ENCODE results near the gene CACNA2D2. TPM values are rescaled to one million over a fixed set of nuclear protein-coding genes. Genes with fewer than 3 reads are reported as not detected.
A peak's percentile ranks its signal among the peaks of the same experiment; 100 is the strongest.

CACNA2D2 gene
- total and polyA plus RNA-seq, 2 of the 8 experiments (the other 6 are each of a cell fraction or from before 2014, with no cell fraction given), result 14.1 to 25.0 TPM

DNA sequence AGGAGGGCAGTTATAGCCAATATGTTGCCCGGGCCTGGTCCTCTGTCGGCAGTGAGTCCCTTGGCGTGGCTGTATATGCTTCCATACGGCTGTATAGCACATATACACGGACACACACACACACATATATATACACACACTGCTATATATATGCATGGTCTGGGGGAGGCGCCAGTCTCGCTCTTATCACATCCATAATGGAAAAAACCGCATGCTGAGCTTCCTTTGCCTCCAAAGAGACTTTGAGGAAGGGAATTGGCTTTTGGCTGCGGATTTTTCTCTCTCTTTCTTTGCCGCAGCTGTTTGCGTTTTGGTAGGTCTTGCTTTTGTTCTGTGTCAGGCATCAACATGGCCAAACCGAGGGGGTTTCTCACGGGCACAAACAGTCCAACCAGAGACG, 132.8 kb downstream of the CACNA2D2 start:
- H3K14ac ChIP-seq (ENCODE audit: insufficient read length), result no peak overlapping the region
- H2AFZ ChIP-seq (ENCODE audit: low read length), result no peak overlapping the region
- H3K27me3 ChIP-seq (replicated peaks in 1 of 4; ENCODE audit: control insufficient read depth in 3 of 4, extremely low read depth in 1 of 4, insufficient read depth in 3 of 4, low read length in 3 of 4), result no peaks in the 10 kb centered on the region; a peak in 2 of 7 replicates
- no peak for DNase-seq (ENCODE audit: low read depth in 1 of 2, low spot score in 2 of 2)
- no peak overlapping the region for H3K23ac ChIP-seq (ENCODE audit: insufficient read length)
- CTCF ChIA-PET (ENCODE audit: partially characterized antibody), result interaction anchor here (0.6 to 5.5 kb wide), 32 partner anchors 9 to 225 kb away, joined by 3 to 52 read pairs (median 5); partner anchors contain the start of genes CYB561D2 and NPRL2
- 80% methylated on average over 14 of the region's 14 CpGs; no CpG with 5 or more reads in 1 of the 2 experiments for WGBS, 2 experiments (ENCODE audit: extremely low coverage in 1 of 2, insufficient coverage in 1 of 2, insufficient read length in 1 of 2, insufficient replicate concordance in 2 of 2, low coverage in 1 of 2, low lambda C conversion rate in 2 of 2, missing lambda C conversion rate in 1 of 2)
- H2BK20ac ChIP-seq (ENCODE audit: low read length), result no peak overlapping the region
- H4K91ac ChIP-seq (replicated peaks; ENCODE audit: insufficient read length, low read length), result peak overlapping the region; percentile 86
- no peak overlapping the region for H3K27ac ChIP-seq (ENCODE audit: low read depth, low read length)
- H3K4me1 ChIP-seq (replicated peaks in 1 of 4; ENCODE audit: control insufficient read depth in 3 of 4, insufficient read depth in 4 of 4, low read length in 3 of 4), result peaks cover 0 to 32% (median 23%) of the 10 kb centered on the region in 4 experiments; a peak in 6 of 7 replicates
- no peaks in the 10 kb centered on the region for H4K20me1 ChIP-seq (replicated peaks in 1 of 2; ENCODE audit: control insufficient read depth in 1 of 2, insufficient read depth in 2 of 2, low read length in 2 of 2)
- TF ChIP-seq, protein P1, sequence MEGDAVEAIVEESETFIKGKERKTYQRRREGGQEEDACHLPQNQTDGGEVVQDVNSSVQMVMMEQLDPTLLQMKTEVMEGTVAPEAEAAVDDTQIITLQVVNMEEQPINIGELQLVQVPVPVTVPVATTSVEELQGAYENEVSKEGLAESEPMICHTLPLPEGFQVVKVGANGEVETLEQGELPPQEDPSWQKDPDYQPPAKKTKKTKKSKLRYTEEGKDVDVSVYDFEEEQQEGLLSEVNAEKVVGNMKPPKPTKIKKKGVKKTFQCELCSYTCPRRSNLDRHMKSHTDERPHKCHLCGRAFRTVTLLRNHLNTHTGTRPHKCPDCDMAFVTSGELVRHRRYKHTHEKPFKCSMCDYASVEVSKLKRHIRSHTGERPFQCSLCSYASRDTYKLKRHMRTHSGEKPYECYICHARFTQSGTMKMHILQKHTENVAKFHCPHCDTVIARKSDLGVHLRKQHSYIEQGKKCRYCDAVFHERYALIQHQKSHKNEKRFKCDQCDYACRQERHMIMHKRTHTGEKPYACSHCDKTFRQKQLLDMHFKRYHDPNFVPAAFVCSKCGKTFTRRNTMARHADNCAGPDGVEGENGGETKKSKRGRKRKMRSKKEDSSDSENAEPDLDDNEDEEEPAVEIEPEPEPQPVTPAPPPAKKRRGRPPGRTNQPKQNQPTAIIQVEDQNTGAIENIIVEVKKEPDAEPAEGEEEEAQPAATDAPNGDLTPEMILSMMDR (IDR thresholded peaks at IDR 0.05; ENCODE audit: control extremely low read depth in 1 of 3, insufficient read depth in 1 of 3, low read depth in 1 of 3, low read length in 3 of 3), result peak in 1 of 3 experiments; percentile 34; a peak in 1 of 4 replicates
- TF ChIP-seq RBBP5 (IDR thresholded peaks at IDR 0.05; ENCODE audit: borderline replicate concordance, low read depth, low read length) (no peak), RAD21 (IDR thresholded peaks at IDR 0.05 in 1 of 2, conservative IDR thresholded peaks at IDR 0.05 in 1 of 2; ENCODE audit: low read depth in 2 of 2, low read length in 2 of 2) (peak; percentile 41 to 44; a peak in 3 of 4 replicates), EZH2 (IDR thresholded peaks at IDR 0.05; ENCODE audit: low read depth, low read length, severe bottlenecking) (no peak), CTBP2 (IDR thresholded peaks at IDR 0.05; ENCODE audit: borderline replicate concordance, insufficient read depth, insufficient read length, low read length) (no peak), CBX5 (IDR thresholded peaks at IDR 0.05; ENCODE audit: low read depth, low read length) (no peak)
- TF ChIP-seq, protein P2, sequence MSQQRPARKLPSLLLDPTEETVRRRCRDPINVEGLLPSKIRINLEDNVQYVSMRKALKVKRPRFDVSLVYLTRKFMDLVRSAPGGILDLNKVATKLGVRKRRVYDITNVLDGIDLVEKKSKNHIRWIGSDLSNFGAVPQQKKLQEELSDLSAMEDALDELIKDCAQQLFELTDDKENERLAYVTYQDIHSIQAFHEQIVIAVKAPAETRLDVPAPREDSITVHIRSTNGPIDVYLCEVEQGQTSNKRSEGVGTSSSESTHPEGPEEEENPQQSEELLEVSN (IDR thresholded peaks at IDR 0.05), result peak; percentile 30; the same call in 1 of the 2 replicates
- H3K4me3 ChIP-seq (ENCODE audit: extremely low read depth in 1 of 4, insufficient read depth in 2 of 4, low read depth in 3 of 4, low read length in 4 of 4), result no peak overlapping the region
- H2AK5ac ChIP-seq (ENCODE audit: low read depth, low read length), result 0 out of 2 replicates have a peak overlapping the region, but pooled peaks have one; percentile 72
- H2BK12ac ChIP-seq (ENCODE audit: low read depth, low read length), result 0 out of 2 replicates have a peak overlapping the region, but pooled peaks have one; percentile 75
- H4K8ac ChIP-seq (ENCODE audit: extremely low read depth, insufficient read depth, low read length), result no peak overlapping the region
- peak overlapping the region; percentile 87; the same call in 1 of the 2 replicates for H3K18ac ChIP-seq (ENCODE audit: extremely low read depth, low read length)
- no peak overlapping the region for H2BK120ac ChIP-seq (replicated peaks; ENCODE audit: low read depth, low read length)
- no peaks in the 10 kb centered on the region for H3K79me2 ChIP-seq (ENCODE audit: control insufficient read depth in 1 of 2, insufficient read depth in 2 of 2, low read length in 2 of 2)
- H3K23me2 ChIP-seq (ENCODE audit: low read depth, low read length), result peaks cover 4% of the 10 kb centered on the region; the same call in 1 of the 2 replicates
- FAIRE-seq, result no peak
- H3K79me1 ChIP-seq (ENCODE audit: low read depth, low read length), result 0 out of 2 replicates have a peak, but pooled peaks cover 2% of the 10 kb centered on the region
- no peaks in the 10 kb centered on the region for H3K36me3 ChIP-seq (ENCODE audit: control insufficient read depth in 2 of 4, insufficient read depth in 4 of 4, low read length in 3 of 4)
- H3K9ac ChIP-seq (replicated peaks in 1 of 4; ENCODE audit: extremely low read depth in 1 of 4, low read depth in 3 of 4, low read length in 3 of 4), result no peak overlapping the region
- no peak overlapping the region for H3K4ac ChIP-seq (replicated peaks; ENCODE audit: insufficient read length, low read depth, low read length)
- no peaks in the 10 kb centered on the region for H3K9me3 ChIP-seq (ENCODE audit: insufficient read depth in 2 of 2, low read depth in 1 of 2, low read length in 1 of 2)
- no peak overlapping the region for H4K5ac ChIP-seq (ENCODE audit: insufficient read length, low read depth, low read length)
- H3K4me2 ChIP-seq (ENCODE audit: insufficient read depth in 1 of 2, low read depth in 2 of 2, low read length in 2 of 2), result no peak overlapping the region
- POLR2A ChIA-PET (ENCODE audit: partially characterized antibody), result interaction anchor here (0.8 to 1.9 kb wide), 7 partner anchors 10 to 168 kb away, joined by 3 to 7 read pairs (median 5); partner anchors contain the start of genes CYB561D2 and NPRL2
- H2BK5ac ChIP-seq (ENCODE audit: low read depth, low read length), result no peak overlapping the region
- H3K56ac ChIP-seq (replicated peaks; ENCODE audit: insufficient read length, low read depth, low read length), result no peak overlapping the region
- peak overlapping the region; percentile 48; the same call in 1 of the 2 replicates for H2BK15ac ChIP-seq (ENCODE audit: low read length)

Measured in H1 (cell line).